Ascending aorta (tissue), 2 donors: ENCODE measurements around the gene NEDD8. TPM values are rescaled to one million over a fixed set of nuclear protein-coding genes. Genes with fewer than 3 reads are reported as not detected.

Source experiments
- DNase-seq, 2 donors: peaks; one replicate each; pipeline ENCODE4 v3.0.0-alpha.2; 2019; ENCODE audit warnings: low spot score in 2 of 2
- H3K27ac ChIP-seq, 2 donors: fragments of 200-600 bp; sonication (generic); one replicate each; pipeline ENCODE4 v1.5.1; 2016 to 2017; ENCODE audit warnings: mild to moderate bottlenecking in 1 of 2
- H3K27me3 ChIP-seq: fragments of 200-600 bp; sonication (generic); one replicate; pipeline ENCODE4 v1.5.1; 2017
- H3K36me3 ChIP-seq, 2 donors: fragments of 200-600 bp; sonication (generic); one replicate each; pipeline ENCODE4 v1.5.1; 2016
- H3K4me1 ChIP-seq, 2 donors: fragments of 200-600 bp; sonication (generic); one replicate each; pipeline ENCODE4 v1.5.1; 2016 to 2017; ENCODE audit warnings: mild to moderate bottlenecking in 1 of 2
- H3K4me3 ChIP-seq, 2 donors: fragments of 200-600 bp; sonication (generic); one replicate each; pipeline ENCODE4 v1.5.1; 2016 to 2017; ENCODE audit warnings: mild to moderate bottlenecking in 1 of 2
- H3K9me3 ChIP-seq, 2 donors: fragments of 200-600 bp; sonication (generic); one replicate each; pipeline ENCODE4 v1.5.1; 2016
- CTCF ChIP-seq, 3 experiments: fragments of 200-600 bp in 2 of 3; fragments of 450-650 bp in 1 of 3; sonication (generic) in 2 of 3; IDR thresholded peaks; one replicate each; pipeline ENCODE4 v1.5.1; 2016 to 2019; ENCODE audit warnings: antibody characterized with exemption in 3 of 3, mild to moderate bottlenecking in 1 of 3, moderate library complexity in 1 of 3
- intact Hi-C: fragments of 100-400 bp; cut with DNase I; formaldehyde crosslinking; loops from one replicate; pipeline ENCODE4 v1.15.1; 2023
- total RNA-seq: library from RNA; depleted of rRNA; stranded (reverse); fragments of >200 nt; gene quantifications from one replicate; pipeline ENCODE4 v1.1.0, GENCODE V29; 2016

NEDD8 gene
- total RNA-seq, 1 donor from 2014 or later: 72.8 TPM

GRCh38 chr14:24271834-24272263, 39.7 kb upstream of the NEDD8 start:
- intact Hi-C loops: loop anchor here (1.0 to 5.0 kb wide), 3 partner anchors 27 to 40 kb away; partner anchors contain the start of genes DHRS1, GMPR2, NEDD8 and NOP9
- no peak for DNase-seq
- Histone ChIP-seq H3K4me1 (peaks cover 0 to 8% of the 10 kb centered on the region in 2 donors), H3K27me3 (no peaks in the 10 kb centered on the region), H3K4me3 (peak overlapping the region; percentile 74 to 91), H3K36me3 (peaks cover 4 to 26% of the 10 kb centered on the region in 2 donors), H3K9me3 (no peaks in the 10 kb centered on the region), H3K27ac (peak overlapping the region; percentile 92 to 96)
- TF ChIP-seq CTCF (IDR thresholded peaks at IDR 0.05): no peak

GRCh38 chr14:24271134-24271833, 39.1 kb upstream of the NEDD8 start, which contains the start of gene RABGGTA:
Gene RABGGTA, minus strand, starts transcription at chr14:24271597. Its CDS starts 482 bp downstream, at chr14:24271115.
- Histone ChIP-seq H3K36me3 (peaks cover 4 to 26% of the 10 kb centered on the region in 2 donors), H3K4me3 (peak within 1 kb of the TSS; percentile 74 to 91), H3K4me1 (peaks cover 0 to 8% of the 10 kb centered on the region in 2 donors), H3K27ac (peak within 1 kb of the TSS; percentile 92 to 96), H3K9me3 (no peaks in the 10 kb centered on the region), H3K27me3 (no peaks in the 10 kb centered on the region)
- DNase-seq: peak; percentile 50 to 89
- intact Hi-C loops: loop anchor here (1.0 to 5.0 kb wide), 3 partner anchors 28 to 39 kb away; partner anchors contain the start of genes DHRS1, GMPR2, NEDD8 and NOP9
- peak; percentile 66 to 80 (median 72) for TF ChIP-seq CTCF (IDR thresholded peaks at IDR 0.05)

- Histone ChIP-seq H3K27me3 (no peaks in the 10 kb centered on the region), H3K9me3 (no peaks in the 10 kb centered on the region), H3K4me3 (peak overlapping the region; percentile 74 to 91), H3K4me1 (peaks cover 0 to 8% of the 10 kb centered on the region in 2 donors), H3K27ac (peak overlapping the region; percentile 92 to 96), H3K36me3 (peaks cover 4 to 26% of the 10 kb centered on the region in 2 donors)
- intact Hi-C loops: loop anchor here (1.0 to 5.0 kb wide), 3 partner anchors 28 to 38 kb away; partner anchors contain the start of genes DHRS1, GMPR2, NEDD8 and NOP9
- DNase-seq: no peak
- no peak for TF ChIP-seq CTCF (IDR thresholded peaks at IDR 0.05)
Measured at GRCh38 chr14:24270537-24271133, 38.5 kb upstream of the NEDD8 start.

- no peak overlapping the region for H3K4me3 ChIP-seq
Measured at GRCh38 chr14:24269910-24270536, 37.9 kb upstream of the NEDD8 start.

More at GRCh38 chr14:24269910-24270536, 37.9 kb upstream of the NEDD8 start:
- intact Hi-C loops: loop anchor here (2.0 to 5.0 kb wide), 2 partner anchors 29 to 38 kb away; partner anchors contain the start of genes DHRS1, GMPR2, NEDD8 and NOP9
- H3K27ac ChIP-seq: no peak overlapping the region
- no peak for TF ChIP-seq CTCF (IDR thresholded peaks at IDR 0.05)
- peaks cover 4 to 26% of the 10 kb centered on the region in 2 donors for H3K36me3 ChIP-seq
- H3K27me3 ChIP-seq: no peaks in the 10 kb centered on the region
- no peaks in the 10 kb centered on the region for H3K9me3 ChIP-seq
- DNase-seq: no peak
- H3K4me1 ChIP-seq: peaks cover 0 to 8% of the 10 kb centered on the region in 2 donors
